GM18520 (cell line): Measurements from ENCODE around the gene MBTPS1.

Experiments used
- ATAC-seq: cut with Tn5 transposase; IDR thresholded peaks from one replicate; pipeline ENCODE4 v1.9.1; 2021; ENCODE audit not compliant: unreplicated experiment

The MBTPS1 gene

DNA sequence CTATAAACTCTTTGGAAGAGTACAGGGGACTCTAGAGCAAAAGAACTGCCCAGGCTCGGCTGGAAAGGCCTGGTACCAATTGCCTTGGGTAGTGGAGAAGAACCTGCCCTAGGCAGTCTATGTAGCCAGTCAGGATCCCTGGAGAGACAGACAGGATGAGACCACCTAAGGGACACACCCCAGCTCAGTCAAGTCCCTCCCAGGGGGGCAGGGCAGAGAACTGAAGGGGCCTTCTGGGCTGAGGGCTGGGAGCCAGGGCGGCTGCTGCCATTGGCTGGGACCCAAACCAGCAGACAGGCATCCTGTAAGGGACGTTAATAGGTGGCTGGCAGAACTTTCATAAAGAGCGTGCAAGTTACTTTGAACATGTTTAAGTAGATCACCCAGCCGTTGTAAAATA, 61.4 kb downstream of the MBTPS1 start:
- ATAC-seq: no peak

DNA sequence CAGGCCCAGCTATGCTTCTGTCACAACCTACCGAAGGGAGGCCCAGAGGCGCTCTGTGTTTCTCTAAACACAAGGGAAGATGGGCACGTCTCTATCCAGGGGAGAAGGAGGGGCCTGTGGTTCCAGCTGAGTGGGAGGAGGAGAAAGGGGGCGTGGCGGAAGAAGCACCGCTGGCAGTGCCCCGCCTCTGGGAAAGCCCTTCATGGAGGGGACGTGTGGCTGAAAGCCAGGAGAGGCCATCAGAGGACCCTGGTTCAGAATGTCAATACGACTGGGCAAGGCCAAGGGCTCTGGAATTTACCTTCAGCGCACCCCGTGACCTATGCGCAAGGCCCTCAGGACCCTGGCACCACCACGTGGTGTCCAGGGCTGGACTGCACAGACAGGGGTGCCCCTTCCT, 61.8 kb downstream of the MBTPS1 start:
- no peak for ATAC-seq

DNA sequence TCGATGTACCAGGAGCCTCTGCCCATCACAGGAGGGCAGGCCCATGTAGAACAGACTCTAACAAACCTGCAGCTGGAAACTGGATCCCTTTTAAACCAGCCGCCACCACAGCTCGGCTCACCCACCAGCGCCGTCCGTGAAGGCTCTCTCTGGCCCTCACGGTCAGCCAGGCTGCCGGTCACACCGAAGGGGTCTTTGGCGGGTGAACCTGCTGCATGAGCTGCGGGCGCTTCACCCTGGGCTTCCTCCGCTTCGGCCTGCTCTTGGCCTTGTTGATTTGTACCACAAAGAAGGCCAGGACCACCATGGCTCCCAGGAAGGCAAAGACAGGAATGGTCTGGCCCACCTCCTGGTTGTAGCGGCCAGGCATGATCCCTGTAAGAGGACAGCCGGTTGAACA, 62.5 kb downstream of the MBTPS1 start:
- ATAC-seq: no peak

DNA sequence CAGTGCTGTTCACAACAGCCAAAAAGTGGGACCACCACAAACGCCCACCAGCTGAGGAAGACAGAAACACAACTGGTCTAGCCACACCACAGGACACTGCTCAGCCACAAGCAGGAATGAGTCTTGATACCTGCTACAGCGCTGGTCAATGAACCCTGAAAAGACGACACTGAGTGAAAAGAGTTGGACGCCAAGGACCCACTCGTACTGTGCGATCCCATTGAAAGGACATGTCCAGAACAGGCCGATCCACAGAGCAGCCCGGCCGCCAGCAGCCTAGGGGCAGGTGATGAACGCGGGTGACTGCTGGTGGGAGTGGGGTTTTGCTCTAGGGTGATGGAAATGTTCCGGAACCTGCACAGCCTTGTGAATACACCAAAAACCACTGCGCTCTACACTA, 63.5 kb downstream of the MBTPS1 start:
- ATAC-seq: no peak

DNA sequence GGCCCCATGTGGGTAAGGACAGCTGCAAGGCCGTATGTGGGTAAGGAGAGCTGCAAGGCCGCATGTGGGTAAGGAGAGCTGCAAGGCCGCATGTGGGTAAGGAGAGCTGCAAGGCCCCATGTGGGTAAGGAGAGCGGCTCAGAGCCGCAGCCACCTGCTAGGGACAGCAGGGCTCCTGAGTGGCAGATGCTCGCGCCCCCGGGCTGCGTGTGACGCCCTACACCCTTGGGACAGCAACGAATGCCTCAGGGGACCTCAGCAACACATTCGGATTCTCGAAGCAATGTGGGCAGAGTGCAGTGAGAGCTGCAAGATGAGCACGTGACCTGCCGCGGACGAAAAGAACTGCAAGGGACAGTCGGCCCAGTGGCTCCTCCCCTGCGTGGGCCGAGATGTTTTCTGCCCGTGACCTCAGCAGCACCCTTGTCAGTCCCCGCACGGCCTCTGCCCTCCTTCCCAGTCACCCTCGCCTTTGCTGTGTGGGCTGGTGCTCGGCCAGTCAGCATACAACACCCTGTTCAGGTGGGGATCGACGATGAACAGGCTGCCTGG, 64.6 kb downstream of the MBTPS1 start:
- ATAC-seq: no peak

DNA sequence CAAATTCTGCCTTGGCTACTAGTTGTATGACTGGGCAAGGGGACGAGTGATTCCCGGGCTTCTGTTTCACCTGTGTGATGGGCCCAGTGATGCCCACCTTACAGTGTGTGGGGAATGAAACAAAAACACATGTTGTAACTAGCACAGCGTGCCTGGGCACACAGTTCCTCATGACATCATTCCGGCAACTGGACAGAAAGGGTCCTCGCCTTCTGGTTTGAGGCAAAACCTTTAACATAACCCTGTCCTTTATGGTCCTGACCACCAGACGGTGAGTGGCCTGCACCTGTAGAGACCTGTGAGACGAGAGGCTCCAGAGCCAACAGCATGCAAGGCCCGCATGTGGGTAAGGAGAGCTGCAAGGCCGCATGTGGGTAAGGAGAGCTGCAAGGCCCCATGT, 66.4 kb downstream of the MBTPS1 start:
- ATAC-seq: no peak

DNA sequence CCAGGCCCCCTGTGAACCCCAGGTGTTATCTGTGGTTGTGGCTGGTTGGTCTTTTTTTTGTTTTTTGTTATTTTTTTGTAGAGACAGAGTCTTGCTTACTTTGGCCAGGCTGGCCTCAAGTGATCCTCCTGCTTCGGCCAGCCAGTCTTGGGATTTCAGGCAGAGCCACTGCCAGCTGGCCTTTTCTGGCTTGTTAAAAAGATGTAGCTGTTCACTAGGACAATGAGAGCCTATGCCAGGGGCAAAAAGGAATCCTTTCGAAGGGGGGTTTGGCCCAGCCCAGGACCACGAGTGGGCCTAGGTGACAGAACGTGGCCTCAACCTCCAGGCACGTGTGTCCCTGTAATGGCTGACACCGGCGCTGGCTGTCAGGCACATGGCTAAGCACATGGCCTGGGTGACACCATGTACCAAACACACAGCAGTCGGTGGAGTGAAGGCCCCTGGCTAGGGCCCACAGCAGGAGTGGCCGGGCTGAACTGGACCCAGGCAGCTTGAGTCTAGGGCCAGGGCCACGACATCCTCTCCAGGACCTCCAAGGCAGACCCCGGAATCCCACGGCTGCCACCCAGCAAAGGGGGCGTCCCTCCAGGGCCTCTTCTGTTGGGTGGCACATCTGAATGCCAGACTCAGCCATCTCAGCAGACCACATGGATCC, 67.2 kb downstream of the MBTPS1 start:
- no peak for ATAC-seq

DNA sequence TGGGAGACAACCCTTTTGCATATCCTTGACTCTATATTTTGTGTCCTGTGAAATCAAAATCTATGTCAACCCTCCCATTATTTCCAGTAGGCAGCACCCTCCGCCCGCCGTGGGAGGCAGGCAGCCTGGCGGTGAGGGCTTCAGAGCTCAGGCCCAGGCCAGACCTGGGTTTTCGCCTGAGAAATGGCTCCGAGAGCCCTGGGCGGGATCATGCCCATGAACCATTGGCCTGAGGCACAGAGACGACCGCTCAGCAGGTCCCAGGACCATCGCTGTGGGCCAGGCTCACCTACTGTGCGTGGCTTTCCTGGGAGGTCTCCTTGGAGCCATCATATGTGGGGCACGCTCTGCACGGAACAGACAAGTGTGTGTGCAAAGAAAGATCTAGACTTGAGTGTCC, 67.9 kb downstream of the MBTPS1 start:
- ATAC-seq: no peak

DNA sequence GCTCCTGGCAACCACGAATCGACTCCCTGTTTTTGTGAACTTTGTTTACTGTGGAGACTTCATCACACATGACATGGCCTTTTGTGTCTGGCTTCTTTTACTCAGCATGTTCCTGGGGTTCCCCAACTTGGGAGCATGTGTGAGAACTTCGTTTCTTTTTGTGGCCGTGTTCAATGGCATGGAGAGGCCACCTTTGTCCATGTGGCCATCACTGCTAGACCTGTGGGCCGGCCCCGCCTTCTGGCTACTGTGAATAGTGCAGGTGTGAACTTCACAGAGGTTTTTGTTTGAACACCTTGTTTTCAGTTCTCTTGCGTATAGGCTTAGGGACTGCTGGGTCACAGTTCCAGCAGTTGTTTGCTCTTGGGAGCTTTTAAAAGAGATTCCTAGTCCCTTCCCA, 68.5 kb downstream of the MBTPS1 start:
- ATAC-seq: no peak

DNA sequence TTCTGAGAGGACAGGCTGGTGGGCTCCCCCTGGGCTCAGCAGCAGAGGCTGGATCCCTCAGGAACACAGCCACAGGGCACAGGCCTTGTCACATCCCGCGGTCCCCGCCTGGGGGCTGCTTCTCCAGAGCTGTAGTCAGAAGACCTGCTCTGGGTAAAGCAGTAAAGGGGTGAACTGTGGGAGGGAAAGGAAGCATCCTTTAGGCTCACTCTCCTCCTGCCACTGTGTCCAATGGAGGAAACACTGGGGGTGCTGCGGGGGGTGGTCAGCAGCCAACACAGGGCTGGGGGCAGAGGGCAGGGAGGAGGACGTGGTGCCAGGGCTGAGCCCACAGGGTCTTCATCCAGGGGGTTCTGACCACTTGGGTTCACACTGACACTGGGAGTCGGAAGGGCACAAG, 69.1 kb downstream of the MBTPS1 start:
- ATAC-seq: no peak

DNA sequence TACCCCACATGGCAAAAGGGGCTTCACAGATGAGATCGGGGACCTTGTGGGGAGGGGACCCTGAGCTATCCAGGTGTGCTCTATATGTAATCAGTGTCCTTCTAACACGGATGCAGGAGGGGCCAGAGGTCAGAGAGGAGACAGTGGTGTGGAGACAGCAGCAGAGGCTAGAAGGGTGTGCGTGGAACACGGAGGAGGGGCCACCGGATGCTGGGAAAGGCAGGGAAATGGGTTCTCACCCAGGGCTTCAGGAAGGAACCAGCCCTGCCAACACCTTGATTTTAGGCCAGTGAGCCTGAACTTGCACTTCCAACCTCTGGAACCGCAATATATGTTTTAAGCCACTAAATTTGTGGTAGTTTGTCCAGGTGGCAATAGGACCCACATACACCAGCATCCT, 69.5 kb downstream of the MBTPS1 start:
- ATAC-seq: no peak

DNA sequence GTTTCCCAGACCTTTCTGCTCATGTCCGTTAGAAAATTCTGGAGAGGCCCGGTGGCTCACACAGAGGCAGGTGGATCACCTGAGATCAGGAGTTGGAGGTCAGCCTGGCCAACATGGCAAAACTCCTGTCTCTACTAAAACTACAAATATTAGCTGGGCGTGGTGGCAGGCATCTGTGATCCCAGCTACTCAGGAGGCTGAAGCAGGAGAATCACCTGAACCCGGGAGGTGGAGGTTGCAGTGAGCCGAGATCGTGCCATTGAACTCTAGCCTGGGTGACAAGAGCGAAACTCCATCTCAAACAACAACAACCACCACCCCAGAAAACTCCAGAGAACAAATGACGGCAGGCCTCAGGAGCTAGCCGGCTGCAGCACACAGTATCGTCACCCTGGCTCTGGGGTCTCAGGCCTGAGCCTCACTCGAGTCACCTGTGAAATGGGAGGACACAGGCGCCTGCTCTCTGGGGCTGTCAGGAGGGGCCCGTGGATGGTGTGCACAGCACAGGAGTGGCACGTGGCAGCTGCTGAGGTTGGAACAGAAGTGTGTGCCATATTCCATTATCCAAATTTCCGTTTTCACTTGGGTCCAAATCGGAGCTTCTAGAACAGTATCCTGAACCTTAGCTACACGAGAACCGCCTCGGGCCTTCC, 70.8 kb downstream of the MBTPS1 start:
- ATAC-seq: no peak

DNA sequence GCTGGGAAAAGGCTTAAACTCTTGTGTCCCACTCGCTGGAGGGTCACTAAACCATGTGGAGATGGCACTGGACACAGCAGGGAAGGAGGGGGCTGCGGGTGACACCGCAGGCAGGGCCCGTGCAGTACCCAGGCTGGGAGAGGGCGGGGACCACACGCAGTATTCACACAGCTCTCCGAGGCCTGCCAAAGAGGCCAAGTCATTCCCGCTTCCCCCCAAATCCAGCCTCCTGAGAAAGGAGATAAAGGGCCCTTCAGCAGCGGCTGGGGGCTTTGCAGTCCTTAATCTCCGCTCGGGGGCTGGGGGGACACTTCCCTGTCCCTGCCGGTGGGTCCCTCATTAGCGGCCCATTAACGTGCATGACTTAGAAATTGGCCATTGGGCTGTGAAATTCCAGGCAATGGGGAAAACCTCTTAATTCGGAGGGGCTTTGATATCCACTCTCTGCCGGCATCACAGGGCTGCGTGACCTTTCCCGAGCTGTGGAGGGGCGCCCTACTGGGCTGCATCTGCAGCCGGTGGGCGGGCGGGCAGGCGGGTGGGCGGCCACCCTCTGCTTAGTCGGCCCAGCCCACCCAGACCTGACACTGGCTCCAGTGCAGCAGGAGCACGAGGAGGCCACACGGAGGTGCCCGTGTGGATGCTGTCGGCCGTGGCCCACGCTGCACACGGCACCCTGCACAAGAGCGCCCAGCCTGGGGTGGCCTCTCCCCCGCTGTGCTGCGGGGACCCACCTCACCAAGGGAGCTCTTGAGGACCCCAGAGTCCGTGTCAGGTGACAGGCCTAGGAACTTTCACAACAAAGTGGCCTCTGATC, 71.5 kb downstream of the MBTPS1 start:
- ATAC-seq: no peak

DNA sequence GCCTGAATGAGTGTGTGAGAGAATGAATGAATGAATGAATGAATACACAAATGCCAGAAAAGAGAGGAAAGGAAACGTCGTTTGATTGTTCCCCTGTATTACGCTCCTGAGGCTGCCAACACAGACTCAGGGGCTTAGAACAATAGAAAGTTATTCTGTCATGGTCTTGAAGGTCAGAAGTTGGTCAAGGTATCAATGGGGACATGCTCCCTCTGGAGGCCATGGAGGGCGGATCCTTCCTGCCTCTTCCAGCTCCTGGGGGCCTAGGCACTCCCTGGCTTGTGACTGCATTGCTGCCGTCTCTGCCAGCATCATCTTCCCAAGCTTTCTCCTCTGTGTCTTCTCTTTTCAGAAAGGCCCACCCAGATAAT, 72.6 kb downstream of the MBTPS1 start:
- ATAC-seq: no peak

DNA sequence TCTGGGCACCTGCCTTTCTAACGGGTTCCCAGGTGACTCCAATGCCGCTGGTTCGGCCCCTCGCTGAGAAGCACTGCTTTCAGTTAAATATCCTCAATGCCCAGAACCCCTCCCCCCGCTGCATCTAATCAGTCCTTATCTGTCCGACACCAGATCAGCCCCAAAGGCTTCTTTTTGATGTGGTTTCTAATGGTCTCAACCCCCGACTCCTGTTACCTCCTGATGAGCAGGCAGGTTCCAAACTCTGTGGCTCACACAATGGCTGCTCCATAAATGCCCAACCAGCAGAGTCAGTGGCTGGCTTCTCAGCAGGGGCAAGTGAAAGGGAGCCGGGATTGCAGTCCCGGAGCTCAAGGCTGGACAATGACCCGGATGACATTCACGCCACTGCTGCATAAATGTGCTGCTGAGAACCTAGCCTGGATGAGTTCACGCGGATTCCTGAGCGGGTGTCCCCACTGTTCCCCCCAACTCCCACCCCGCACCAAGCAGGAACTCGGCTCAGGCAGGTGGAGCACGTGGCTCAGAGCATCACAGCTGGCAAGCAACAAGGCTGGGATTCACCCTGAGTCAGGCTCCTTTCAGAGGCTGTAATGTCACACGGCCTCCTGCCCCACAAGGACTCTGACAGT, 73.1 kb downstream of the MBTPS1 start:
- no peak for ATAC-seq

DNA sequence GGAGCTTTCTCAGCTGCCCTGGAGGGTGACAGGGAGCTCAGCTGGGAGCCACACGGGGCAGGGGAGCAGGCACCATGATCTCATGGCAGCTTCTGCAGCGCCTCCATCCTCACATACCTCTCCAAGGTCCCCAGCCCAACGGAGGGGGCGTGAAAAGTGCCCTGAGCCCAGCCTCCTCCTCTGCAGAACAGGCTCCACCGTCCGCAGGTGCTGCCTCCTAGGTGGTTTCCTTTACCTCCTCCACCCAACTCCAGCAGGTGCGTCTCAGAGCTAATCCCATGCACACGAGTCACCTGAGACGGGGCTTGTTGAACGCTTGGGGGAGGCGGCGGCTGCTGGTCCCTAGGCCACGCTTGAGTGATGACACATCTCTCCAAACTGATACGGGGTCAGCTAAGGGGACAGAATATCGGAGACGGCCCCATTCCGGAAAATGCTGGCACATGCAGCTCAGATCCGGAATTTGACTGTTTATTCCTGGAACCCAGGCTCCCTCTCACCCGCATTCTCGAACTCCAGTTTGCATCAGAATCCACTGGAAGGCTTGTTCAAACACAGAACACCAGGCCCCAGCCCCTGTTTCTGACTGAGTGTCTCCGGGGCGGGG, 73.8 kb downstream of the MBTPS1 start:
- no peak for ATAC-seq

DNA sequence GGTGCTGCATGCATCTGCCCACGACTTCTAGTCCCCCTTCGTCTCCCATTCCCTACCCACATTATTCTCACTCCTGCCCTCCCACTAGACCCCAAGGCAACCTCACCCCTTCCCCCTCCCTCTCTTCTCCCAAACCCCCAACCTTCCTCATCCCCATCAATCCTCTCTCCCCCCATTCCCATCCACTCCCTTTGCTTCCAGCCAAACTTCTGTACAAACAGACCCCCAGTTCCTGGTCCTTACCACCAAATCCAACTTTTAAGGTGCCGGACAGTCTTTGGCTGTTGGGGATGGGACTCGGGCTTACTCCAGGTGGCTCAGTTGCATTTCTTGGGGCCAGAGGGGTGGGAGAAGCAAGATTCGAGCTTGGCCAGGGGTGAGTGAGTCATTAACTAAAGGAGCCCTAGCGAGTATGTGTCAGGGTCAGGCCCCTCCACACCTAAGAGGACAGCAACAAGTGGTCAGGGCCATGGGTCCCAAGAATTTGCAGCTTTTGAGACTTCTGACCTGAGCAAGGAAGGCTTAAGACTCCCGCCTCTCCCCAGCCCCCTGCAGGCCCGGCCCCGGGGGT, 74.3 kb downstream of the MBTPS1 start, which contains the start of gene SLC38A8:
SLC38A8 (minus strand) TSS at position 488 of the 571 bp plus-strand sequence. CDS start 638 bp downstream, outside the sequence.
- ATAC-seq: no peak

DNA sequence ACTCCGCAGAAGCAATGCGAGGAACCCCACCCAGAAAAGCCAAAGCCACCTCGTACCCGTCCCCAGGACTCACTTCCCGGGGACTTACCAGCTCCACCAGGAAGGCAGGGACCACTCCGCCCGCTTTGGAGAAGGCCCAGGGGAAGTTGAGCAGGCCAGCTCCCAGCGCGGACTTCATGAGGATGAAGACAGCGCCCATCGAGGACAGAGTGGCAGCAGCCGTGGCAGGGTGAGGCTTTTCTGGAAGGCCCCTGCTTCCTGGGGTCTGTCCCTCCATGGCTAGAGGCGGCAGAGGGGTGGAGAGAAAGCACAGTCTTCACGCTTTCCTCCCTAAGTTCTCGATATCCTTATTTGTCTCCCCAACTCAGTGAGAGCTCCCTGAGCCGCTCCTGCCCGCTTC, 74.9 kb downstream of the MBTPS1 start:
- ATAC-seq: no peak

DNA sequence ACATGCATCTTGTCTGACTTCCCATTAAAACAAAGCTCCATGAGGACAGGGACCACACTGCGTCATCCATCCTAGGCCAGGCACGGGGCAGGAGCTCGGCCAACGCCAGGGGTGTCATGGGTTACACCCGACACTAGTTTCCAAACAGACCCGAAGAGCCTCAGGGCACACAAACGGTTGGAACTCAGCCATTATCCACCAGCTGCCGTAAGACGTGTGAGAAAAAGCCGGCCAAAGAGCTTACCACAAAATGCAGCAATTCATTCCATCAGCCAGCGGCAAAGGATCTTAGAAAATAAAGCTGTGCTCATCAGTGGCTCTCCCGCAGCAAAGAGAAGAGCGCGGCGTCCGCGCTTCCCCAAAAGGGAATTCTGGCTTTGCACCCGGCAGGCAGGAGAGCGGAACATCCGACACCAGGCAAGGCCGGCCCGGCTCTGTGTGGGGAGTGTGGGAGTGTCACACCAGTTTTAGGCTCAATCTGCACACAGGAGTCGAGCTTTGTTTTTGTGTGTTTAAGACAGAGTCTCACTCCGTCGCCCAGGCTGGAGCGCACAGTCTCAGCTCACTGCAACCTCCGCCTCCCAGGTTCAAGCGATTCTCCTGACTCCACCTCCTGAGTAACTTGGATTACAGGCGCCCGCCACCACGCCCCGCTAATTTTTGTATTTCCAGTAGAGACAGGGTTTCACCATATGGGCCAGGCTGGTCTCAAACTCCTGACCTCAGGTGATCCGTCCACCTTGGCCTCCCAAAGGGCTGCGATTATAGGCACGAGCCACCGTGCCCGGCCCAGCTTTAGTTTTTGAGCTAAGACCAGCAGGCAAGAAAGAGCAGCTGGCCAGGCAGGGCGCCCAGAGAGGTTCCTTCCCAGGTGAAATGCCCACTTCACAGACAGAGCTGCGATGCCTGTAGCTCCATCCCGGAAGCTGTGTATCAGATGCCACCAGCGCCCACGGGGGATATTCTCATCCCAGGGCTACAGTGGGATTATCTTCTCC, 75.6 kb downstream of the MBTPS1 start:
- ATAC-seq: no peak
